HG03045 (cell line): ENCODE measurements around the gene IFT80.

Experiments used
- ATAC-seq: cut with Tn5 transposase; IDR thresholded peaks from one replicate; pipeline ENCODE4 v1.9.1; 2021; ENCODE audit warnings: mild to moderate bottlenecking, moderate library complexity; ENCODE audit not compliant: unreplicated experiment

Gene IFT80

DNA sequence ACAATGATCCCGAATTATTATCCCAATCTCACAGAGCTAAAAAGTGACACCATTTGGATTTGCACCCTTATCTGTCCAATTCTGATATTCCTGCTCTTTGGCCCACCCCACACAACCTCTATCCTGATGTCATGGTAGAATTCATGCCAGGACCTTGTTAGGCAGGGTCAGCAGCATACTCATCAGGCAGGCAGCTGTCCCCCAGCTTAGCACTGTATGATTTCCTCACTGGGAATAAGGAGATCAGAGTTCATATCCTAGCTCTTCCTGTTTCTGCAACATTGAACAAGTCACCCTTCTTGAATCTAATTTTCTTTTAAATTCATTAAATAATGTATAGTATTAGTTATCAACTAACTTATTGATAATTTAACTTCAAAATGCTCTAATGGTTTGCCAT lies 185.8 kb downstream of the IFT80 start:
- no peak for ATAC-seq

DNA sequence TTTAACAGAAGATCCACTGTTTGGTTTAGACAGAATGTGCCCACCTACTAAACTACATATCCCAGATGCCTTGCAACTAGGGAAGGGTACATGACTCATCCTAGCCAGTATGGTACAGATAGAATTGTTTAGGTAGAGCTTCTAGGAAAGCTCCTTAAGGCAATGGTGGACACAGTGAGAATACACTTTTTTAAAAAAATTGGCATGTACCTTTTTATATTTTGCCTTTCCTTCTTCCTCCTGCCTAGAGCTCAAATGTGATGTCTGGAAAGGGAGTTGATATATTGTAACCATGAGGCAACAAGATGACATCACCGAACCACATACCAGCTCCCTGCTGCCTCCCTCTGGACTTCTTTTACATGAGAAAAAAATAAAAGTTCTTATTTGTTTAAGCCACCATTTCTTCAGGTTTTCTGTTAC lies 188.2 kb downstream of the IFT80 start:
- ATAC-seq, result no peak

DNA sequence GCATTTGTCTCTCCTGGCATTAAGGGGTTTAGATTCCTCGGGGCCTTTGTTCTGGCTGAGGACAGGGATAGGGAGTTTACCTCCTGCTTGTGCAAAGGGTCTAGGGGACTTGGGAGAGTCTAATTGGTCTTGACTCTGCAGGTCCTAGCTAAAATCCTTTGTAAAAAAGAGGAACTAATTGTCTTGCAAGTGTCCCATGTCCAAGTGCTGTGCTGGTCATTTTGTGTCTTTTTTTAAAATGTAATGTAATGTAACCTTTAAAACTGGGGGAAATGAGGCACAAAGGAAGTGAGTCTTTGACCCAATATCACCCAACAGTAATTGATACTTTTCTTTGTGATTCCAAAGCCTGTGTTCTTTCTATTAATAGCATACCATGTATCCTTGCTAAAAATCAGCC lies 188.7 kb downstream of the IFT80 start:
- ATAC-seq, result no peak
